Measurements from ENCODE around the gene SLC12A7.

Gene SLC12A7

GRCh38 chr5:1080432-1080831, 31.4 kb downstream of the SLC12A7 start:
- DNase-seq (ENCODE audit: low read depth in 3 of 3, low spot score in 1 of 3), result no peak

- DNase-seq (ENCODE audit: low read depth in 3 of 3, low spot score in 1 of 3), result no peak
These were observed 31.9 kb downstream of the SLC12A7 start for GRCh38 chr5:1079961-1080360.

GRCh38 chr5:1079486-1079885, 32.4 kb downstream of the SLC12A7 start:
- no peak for DNase-seq (ENCODE audit: low read depth in 3 of 3, low spot score in 1 of 3)

GRCh38 chr5:1078851-1079250, 33.0 kb downstream of the SLC12A7 start:
- DNase-seq (ENCODE audit: low read depth in 3 of 3, low spot score in 1 of 3), result no peak

- DNase-seq (ENCODE audit: low read depth in 3 of 3, low spot score in 1 of 3), result no peak
These were observed 33.7 kb downstream of the SLC12A7 start for GRCh38 chr5:1078206-1078605.

DNA sequence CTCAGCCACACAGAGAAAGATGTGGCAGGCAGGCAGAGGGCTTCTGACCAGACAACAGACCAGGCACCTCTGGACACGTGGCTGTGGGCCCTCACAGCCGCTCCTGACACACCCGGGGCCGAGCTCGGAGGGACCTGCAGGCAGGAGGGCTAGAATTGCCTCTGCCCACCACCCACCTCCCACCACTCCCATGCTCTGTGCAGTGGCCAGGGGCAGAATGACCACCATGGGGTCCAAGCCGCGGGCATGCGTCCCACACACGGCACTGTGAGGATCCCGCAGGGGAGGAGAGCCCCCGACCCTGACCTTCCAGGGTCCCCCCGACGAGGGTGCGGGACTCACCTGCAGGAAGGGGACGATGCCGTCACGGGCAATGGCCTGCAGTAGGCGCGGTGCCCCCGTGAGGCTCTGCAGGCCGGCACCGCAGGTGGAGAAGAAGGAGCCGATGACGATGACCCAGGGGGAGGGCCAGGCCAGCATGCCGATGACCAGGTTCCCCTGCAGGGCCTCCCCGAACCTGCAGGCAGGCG, 34.3 kb downstream of the SLC12A7 start:
- DNase-seq (ENCODE audit: low read depth in 3 of 3, low spot score in 1 of 3), result no peak

DNA sequence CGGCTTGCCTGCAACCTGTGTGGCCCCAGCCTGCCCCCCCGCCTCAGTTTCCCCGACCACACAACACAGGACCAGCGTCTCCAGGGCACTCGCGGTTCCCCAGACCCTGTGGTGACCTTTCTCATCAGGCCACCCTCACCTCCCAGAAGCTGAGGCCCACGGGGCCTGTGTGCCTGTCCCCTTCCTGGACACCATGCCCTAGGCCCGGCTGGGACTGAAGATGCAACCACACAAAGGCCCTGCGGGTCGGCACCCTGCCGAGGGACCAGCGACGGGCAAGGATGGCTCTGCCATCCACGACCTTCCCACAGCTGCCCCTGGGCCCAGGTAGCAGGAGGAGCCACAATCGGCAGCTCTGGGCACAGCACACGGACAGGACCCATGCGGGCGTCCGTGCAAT, 34.8 kb downstream of the SLC12A7 start:
- no peak for DNase-seq (ENCODE audit: low read depth in 3 of 3, low spot score in 1 of 3)

DNA sequence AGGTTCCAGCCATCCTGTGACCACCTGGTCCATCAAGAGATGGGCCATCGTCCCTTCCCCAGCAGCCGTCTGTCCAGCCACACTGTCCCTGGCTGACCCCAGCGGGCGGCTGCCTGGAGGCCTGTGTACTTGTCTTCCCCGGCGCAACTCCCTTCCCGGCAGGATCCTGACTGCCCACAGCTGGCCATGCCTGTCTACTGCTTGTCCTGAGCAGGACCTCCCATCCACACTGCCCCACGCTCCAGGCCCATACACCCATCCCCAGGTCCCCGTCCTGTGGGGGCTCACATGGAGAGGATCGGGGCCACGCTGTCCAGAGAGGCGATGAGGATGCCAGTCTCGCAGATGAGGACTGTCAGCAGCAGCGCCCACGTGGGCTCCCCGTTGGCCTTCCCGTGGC, 35.5 kb downstream of the SLC12A7 start:
- no peak for DNase-seq (ENCODE audit: low read depth in 3 of 3, low spot score in 1 of 3)

DNA sequence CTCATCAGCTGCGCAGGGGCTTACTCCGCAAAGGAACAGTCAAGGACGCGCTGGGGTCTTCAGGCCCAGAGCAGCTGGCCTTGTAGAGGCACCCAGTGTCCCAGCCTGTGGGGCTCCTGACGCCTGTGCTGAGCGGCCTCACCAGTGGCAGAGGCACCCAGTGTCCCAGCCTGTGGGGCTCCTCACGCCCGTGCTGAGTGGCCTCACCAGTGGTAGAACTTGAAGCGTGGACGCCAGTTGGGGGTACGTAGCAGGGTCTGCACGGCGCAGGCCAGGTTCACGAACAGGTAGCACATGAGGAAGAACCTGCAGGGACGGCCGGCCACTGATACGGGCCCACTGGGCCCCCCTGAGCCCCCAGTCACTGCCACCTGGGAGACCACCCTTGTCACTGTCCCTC, 35.9 kb downstream of the SLC12A7 start:
- DNase-seq (ENCODE audit: low read depth in 3 of 3, low spot score in 1 of 3), result no peak

DNA sequence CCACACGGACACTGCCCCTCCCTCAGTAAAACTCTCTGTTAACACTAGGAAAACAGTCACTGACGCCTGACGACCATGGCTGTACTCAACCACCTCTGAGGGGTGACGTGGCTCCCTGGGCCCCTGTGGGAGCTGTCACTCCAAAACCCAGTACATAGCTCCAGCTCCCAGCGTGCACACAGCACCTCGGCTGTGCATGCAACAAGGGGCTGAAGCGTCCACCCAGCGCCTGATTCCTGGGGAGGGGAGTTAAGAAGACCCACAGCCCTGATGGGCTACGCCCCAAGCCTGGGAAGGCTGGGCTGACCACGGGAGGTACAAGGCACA, 36.3 kb downstream of the SLC12A7 start:
- no peak for DNase-seq (ENCODE audit: low read depth in 3 of 3, low spot score in 1 of 3)

DNA sequence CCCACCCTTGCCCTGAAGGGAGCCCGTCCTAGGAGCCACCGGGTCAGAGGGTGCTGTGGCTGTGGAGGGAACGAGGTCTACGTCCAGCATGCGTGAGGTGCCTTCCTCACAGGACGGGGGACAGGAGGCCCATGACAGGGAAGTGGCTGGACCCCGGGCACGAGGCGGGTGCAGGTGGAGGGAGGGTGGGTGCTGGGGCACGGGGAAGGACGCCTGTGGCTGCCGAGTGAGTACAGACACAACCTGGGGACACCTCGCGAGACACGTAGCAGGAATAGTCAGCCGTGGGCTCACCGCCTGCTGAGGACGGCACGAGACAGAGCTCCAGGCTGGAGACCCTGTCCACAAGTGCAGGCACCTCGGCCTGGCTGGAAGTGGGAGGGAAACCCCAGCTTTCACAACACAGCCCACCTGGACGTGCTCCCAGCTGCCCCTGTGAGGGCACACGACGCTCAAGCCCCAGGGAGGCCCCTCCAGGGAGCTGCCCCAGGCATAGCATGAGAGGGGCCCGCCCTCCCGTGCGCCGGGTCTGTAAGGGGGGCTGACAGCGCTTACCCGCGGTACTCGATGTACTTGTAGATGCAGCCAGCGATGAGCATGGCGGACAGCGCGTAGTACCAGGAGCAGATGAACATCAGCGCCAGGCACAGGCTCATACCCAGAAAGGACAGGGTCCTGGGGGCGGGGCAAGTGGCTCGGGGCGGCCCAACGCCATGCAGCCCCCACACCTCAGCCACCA, 36.9 kb downstream of the SLC12A7 start:
- no peak for DNase-seq (ENCODE audit: low read depth in 3 of 3, low spot score in 1 of 3)

DNA sequence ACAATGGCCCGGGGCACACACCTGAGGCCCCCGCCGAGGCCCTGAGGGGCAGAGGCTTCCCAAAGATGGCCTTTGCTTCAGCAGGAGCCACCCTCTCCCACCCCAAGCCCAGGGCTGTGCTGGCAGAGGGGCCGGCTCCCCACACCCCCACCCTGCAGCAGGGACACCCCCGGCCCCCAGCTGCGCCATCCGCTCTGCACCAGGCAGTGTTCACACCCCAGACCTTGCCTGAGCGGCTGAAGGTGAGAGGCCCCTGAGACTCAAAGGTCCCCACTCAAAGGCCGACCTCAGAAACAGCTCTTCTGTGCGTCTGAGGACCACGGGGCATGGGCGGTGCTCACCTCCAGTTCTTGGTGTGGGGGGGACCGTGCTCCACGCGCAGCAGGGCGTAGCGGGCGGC, 37.6 kb downstream of the SLC12A7 start:
- DNase-seq (ENCODE audit: low read depth in 3 of 3, low spot score in 1 of 3), result no peak

DNA sequence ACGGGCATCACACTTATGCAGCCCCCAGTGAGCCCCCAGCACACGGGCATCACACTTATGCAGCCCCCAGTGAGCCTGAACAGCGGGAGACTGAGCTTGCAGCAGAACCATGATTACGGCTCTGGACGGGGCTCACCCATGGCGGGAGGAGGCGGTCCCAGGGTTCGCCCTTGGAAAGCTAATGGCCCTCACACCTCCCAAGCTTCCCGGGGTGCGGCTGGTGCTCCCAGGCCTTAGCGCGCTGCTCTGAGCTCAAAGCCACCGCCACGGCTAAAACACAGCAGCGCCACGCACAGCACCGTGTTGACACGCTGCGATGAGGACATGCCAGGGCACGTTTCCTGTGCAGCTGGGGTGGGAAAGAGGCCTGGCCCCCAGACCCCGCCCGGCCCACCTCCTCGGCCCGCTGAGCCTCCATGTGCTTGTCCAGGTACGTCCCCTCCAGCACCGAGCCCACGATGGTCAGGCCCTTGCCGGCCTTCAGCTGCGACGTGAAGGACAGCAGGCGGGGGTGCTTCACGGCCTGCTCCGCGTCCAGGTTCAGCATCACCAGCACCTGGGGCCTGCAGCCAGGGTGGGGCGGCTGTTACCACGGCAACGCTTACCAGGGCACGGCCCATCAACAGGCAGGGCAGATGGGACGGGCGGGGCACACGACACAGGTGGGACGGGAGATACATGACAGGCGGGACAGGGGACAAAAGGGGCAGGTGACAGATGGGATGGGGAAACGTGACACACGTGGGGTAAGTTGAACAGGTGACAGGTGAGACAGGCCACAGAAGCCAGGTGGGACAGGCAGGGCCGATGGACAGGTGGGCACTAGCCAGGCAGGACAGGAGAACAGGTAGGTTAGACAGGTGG, 38.4 kb downstream of the SLC12A7 start:
- no peak for DNase-seq (ENCODE audit: low read depth in 3 of 3, low spot score in 1 of 3)

DNA sequence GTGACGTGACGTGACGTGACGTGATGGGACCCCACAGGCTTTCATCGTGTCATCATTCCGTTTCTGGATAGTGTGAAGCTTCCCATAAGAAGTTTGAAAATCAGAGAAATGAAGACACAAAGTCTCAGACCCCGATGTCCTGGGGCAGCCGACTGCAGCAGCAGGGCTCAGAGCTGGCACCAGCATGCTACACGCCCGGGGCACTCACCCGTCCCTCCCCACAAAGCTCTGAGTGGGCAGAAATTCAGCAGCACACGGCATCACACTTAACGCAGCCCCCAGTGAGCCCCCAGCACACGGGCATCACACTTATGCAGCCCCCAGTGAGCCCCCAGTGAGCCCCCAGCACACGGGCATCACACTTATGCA, 42.2 kb downstream of the SLC12A7 start:
- no peak for DNase-seq (ENCODE audit: low read depth in 3 of 3, low spot score in 1 of 3)

GRCh38 chr5:1068895-1069719, 42.8 kb downstream of the SLC12A7 start:
- no peak for DNase-seq (ENCODE audit: low read depth in 3 of 3, low spot score in 1 of 3)

DNA sequence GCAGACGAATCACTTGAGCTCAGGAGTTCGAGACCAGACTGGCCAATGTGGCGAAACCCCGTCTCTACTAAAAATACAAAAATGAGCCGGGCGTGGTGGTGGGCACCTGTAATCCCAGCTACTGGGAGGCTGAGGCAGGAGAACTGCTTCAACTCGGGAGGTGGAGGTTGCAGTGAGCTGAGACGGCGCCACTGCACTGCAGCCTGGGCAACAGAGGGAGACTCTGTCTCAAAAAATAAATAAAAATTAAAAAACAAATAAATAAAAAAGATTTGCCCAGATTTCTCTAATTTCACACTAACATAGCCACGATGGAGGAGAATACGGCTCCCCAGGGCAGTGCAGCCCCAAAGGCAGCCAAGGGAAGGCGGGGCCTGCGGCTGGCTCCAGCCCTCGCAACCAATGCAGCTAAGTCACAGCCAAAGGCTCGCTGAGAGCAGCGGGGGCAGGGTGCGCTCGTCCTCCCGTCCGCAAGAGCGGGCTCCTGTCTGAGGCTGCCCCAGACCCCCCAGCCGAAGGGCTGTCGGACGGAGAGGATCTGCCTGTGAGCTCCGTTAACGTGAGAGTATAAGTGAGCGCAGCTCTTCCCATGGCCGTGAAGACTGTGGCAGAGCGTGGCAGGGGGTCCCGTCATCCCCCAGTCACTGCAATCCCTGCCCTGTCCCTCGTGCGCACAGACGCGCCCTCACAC, 43.5 kb downstream of the SLC12A7 start:
- no peak for DNase-seq (ENCODE audit: low read depth in 3 of 3, low spot score in 1 of 3)

- no peak for DNase-seq (ENCODE audit: low read depth in 3 of 3, low spot score in 1 of 3)
These were observed 44.4 kb downstream of the SLC12A7 start for GRCh38 chr5:1067141-1068121.

- DNase-seq (ENCODE audit: low read depth in 3 of 3, low spot score in 1 of 3), result no peak
These were observed 45.2 kb downstream of the SLC12A7 start for GRCh38 chr5:1066676-1067075.

DNA sequence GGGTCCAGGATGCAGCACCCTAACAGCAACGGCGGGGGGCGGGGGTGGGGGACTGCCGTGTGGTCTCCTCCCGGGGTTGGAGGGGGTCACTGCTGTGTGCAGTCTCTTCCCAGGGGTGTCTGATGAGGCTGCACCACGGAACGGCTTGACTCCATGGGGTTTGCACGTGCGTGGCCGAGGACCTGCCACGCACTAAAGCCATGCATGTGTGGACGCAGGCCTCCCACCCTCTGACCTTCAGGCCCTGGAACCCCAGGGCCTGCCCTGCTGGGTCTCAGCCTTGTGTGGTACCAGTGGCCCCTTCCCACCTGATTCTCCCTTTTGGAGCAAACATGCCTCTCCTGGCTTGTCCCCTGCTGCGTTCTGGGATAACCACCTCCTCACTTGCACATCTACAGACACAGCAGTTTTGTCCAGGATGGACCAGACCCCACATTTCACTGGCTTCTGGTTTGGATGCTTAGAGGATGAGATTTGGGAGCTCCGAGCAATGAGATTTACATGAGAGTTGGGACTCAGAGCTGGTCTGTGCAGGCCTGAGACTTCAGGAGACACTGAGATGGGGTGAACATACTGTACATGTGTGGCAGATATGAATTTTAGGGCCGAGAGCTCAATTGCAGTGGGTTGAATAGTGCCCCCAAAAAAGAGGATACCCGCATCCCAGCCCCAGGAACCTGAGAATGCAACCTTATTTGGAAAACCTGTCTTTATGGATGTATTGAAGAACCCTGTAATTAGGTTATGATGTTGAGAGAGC, 45.8 kb downstream of the SLC12A7 start:
- DNase-seq (ENCODE audit: low read depth in 3 of 3, low spot score in 1 of 3), result no peak
